H1 (cell line): ENCODE data around the gene ABCG8.

Experiments
- CEBPB ChIP-seq: IDR thresholded peaks from 2 replicates; pipeline ENCODE4 v1.6.1; 2012; ENCODE audit warnings: low read depth, low read length
- CHD2 ChIP-seq: IDR thresholded peaks from 2 replicates; pipeline ENCODE4 v1.6.1; 2012; ENCODE audit warnings: low read length, improper control_type of control experiment
- CHD7 ChIP-seq: fragments of 300-600 bp; sonication (generic); IDR thresholded peaks from 2 replicates; pipeline ENCODE4 v1.7.1; 2012; ENCODE audit warnings: low read length, moderate library complexity, mild to moderate bottlenecking, inconsistent platforms; ENCODE audit not compliant: insufficient replicate concordance
- CTCF ChIP-seq, 3 experiments: IDR thresholded peaks; 1 replicate in 2 of 3; 2 replicates in 1 of 3; pipeline versions ENCODE4 v1.5.1 to v1.6.1; 2011; ENCODE audit warnings: low read length in 3 of 3, mild to moderate bottlenecking in 3 of 3, inconsistent platforms in 2 of 3, low read depth in 1 of 3, moderate library complexity in 1 of 3; ENCODE audit not compliant: insufficient read depth in 1 of 3; ENCODE audit errors: control extremely low read depth in 1 of 3
- KDM1A ChIP-seq: fragments of 200-600, 300-600 bp; sonication (generic); IDR thresholded peaks from 2 replicates; pipeline ENCODE4 v1.7.1; 2016; ENCODE audit warnings: mild to moderate bottlenecking, low read length, borderline replicate concordance
- NRF1 ChIP-seq: IDR thresholded peaks from 2 replicates; pipeline ENCODE4 v1.6.1; 2011; ENCODE audit warnings: mild to moderate bottlenecking, low read depth, low read length, improper control_type of control experiment
- TAF1 ChIP-seq: IDR thresholded peaks from 2 replicates; pipeline ENCODE4 v1.6.1; 2011; ENCODE audit warnings: mild to moderate bottlenecking, low read depth, low read length
- TEAD4 ChIP-seq: IDR thresholded peaks from 2 replicates; pipeline ENCODE4 v1.6.1; 2012; ENCODE audit warnings: low read depth, low read length, inconsistent platforms, mixed read lengths
- TF ChIP-seq, protein P1 (sequence below): IDR thresholded peaks from 2 replicates; pipeline ENCODE4 v1.6.1; 2012; ENCODE audit warnings: inconsistent platforms

GRCh38 chr2:43872151-43872550, 33.4 kb downstream of the ABCG8 start:
- no peak for TF ChIP-seq NRF1
- TF ChIP-seq, protein P1, sequence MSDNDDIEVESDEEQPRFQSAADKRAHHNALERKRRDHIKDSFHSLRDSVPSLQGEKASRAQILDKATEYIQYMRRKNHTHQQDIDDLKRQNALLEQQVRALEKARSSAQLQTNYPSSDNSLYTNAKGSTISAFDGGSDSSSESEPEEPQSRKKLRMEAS = no peak
- TF ChIP-seq CEBPB = no peak
- TF ChIP-seq TEAD4 = no peak
- TF ChIP-seq KDM1A = no peak
- TF ChIP-seq TAF1 = no peak
- TF ChIP-seq CTCF (IDR thresholded peaks at IDR 0.05; ENCODE audit: control extremely low read depth in 1 of 3, insufficient read depth in 1 of 3, low read depth in 1 of 3, low read length in 3 of 3) = no peak
- TF ChIP-seq CHD2 = no peak
- TF ChIP-seq CHD7 = no peak
